HCT116 (cell line): Measurements from ENCODE around the gene ACVR1. TPM values are rescaled to one million over a fixed set of nuclear protein-coding genes. Genes with fewer than 3 reads are reported as not detected.

Experiments
- ATAC-seq: fragments of 200-7000 bp; cut with Tn5 transposase; 2 replicates; pipeline ENCODE4 v1.9.1; 2020; ENCODE audit warnings: mild to moderate bottlenecking, moderate library complexity
- BruUV-seq: library from RNA; stranded (reverse); fragments of 400-500 nt; replicated peaks from 2 replicates; lab custom pipeline; 2021; lab: Mats Ljungman, UMichigan
- CTCF ChIA-PET: fragments of 300-600 bp; sonication (Branson Sonifier 250); formaldehyde crosslinking; loops from one replicate; lab custom pipeline; 2021; ENCODE audit warnings: antibody characterized with exemption; lab: Charles Lee
- POLR2A ChIA-PET: fragments of 300-600, 350-600 bp; sonication (Branson Sonifier 250); formaldehyde crosslinking; loops from one replicate; lab custom pipeline; 2021; ENCODE audit warnings: antibody characterized with exemption; lab: Charles Lee
- RAD21 ChIA-PET, 2 experiments: fragments of 300-600 bp; sonication (Branson Sonifier 250); formaldehyde crosslinking; loops; one replicate each; lab custom pipeline; 2023; ENCODE audit warnings: low total read pairs in 2 of 2; ENCODE audit not compliant: uncharacterized antibody in 2 of 2, unreplicated experiment in 2 of 2, low non-redundant PET in 1 of 2; lab: Charles Lee
- DNase-seq: peaks from one replicate; pipeline ENCODE4 v3.0.0-alpha.2; 2010; ENCODE audit warnings: low read depth, low spot score
- H2AFZ ChIP-seq: fragments of 200-600 bp; shearing (Covaris generic), sonication (generic); 2 replicates; pipeline ENCODE4 v1.6.1; 2017; ENCODE audit warnings: low read depth, mixed run types, mixed read lengths, antibody characterized with exemption, low read length; ENCODE audit not compliant: poor library complexity, severe bottlenecking
- H3K27ac ChIP-seq: 2 replicates; pipeline ENCODE4 v1.5.1; 2012; ENCODE audit warnings: low read depth, low read length
- H3K27me3 ChIP-seq: fragments of 200-600 bp; sonication (generic); 2 replicates; pipeline ENCODE4 v1.6.1; 2016; ENCODE audit warnings: mixed run types, low read length, mixed read lengths; ENCODE audit not compliant: insufficient read depth
- H3K36me3 ChIP-seq, 2 experiments: fragments of 200-500 bp in 1 of 2; fragments of 200-600 bp in 1 of 2; sonication (Bioruptor generic) in 1 of 2; sonication (generic) in 1 of 2; 2 replicates each; pipeline versions ENCODE4 v1.5.1 to v1.6.1; 2014 to 2016; ENCODE audit warnings: low read length in 2 of 2, inconsistent platforms in 1 of 2, mixed read lengths in 1 of 2, mixed run types in 1 of 2; ENCODE audit not compliant: insufficient read depth in 2 of 2, control insufficient read depth in 1 of 2
- H3K4me1 ChIP-seq, 2 experiments: fragments of 200-600 bp in 1 of 2; sonication (generic) in 1 of 2; 2 replicates each; pipeline versions ENCODE4 v1.5.1 to v1.6.1; 2012 to 2017; ENCODE audit warnings: low read length in 2 of 2, inconsistent platforms in 1 of 2, mild to moderate bottlenecking in 1 of 2, mixed read lengths in 1 of 2, mixed run types in 1 of 2, moderate library complexity in 1 of 2; ENCODE audit not compliant: insufficient read depth in 2 of 2, control insufficient read depth in 1 of 2
- H3K4me2 ChIP-seq: fragments of 200-600 bp; sonication (generic); 2 replicates; pipeline ENCODE4 v1.6.1; 2017; ENCODE audit warnings: mixed run types, low read length, mixed read lengths
- H3K4me3 ChIP-seq, 2 experiments: fragments of 200-600 bp in 1 of 2; sonication (generic) in 1 of 2; replicated peaks in 1 of 2; 2 replicates each; pipeline ENCODE4 v1.5.1; 2011 to 2016; ENCODE audit warnings: low read length in 2 of 2, control low read depth in 1 of 2, low read depth in 1 of 2, mild to moderate bottlenecking in 1 of 2, mixed read lengths in 1 of 2, mixed run types in 1 of 2
- H3K79me2 ChIP-seq: fragments of 200-600 bp; sonication (generic); 2 replicates; pipeline ENCODE4 v1.6.1; 2017; ENCODE audit warnings: mild to moderate bottlenecking, mixed run types, low read length, moderate library complexity, mixed read lengths; ENCODE audit not compliant: insufficient read depth
- H3K9ac ChIP-seq: fragments of 200-600 bp; sonication (generic); 2 replicates; pipeline ENCODE4 v1.6.1; 2016; ENCODE audit warnings: low read length, mixed read lengths
- H3K9me2 ChIP-seq: fragments of 200-600 bp; sonication (generic), shearing (Covaris generic); 2 replicates; pipeline ENCODE4 v1.6.1; 2017; ENCODE audit warnings: mixed run types, mild to moderate bottlenecking, moderate library complexity; ENCODE audit not compliant: insufficient read depth
- H3K9me3 ChIP-seq, 2 experiments: fragments of 200-500 bp in 1 of 2; fragments of 200-600 bp in 1 of 2; sonication (Bioruptor generic) in 1 of 2; sonication (generic) in 1 of 2; 2 replicates each; pipeline ENCODE4 v1.6.1; 2014 to 2017; ENCODE audit warnings: low read length in 2 of 2, mixed read lengths in 2 of 2, inconsistent platforms in 1 of 2, low read depth in 1 of 2, mild to moderate bottlenecking in 1 of 2, mixed run types in 1 of 2, moderate library complexity in 1 of 2; ENCODE audit not compliant: control insufficient read depth in 1 of 2, insufficient read depth in 1 of 2
- H4K20me1 ChIP-seq: fragments of 200-600 bp; sonication (generic), shearing (Covaris generic); 2 replicates; pipeline ENCODE4 v1.6.1; 2017; ENCODE audit warnings: mixed run types, mild to moderate bottlenecking, moderate library complexity; ENCODE audit not compliant: insufficient read depth
- ATF3 ChIP-seq: IDR thresholded peaks from 2 replicates; pipeline ENCODE4 v1.6.1; 2012
- CBX3 ChIP-seq: IDR thresholded peaks from 2 replicates; pipeline ENCODE4 v1.6.1; 2012; ENCODE audit warnings: low read depth
- CEBPB ChIP-seq: IDR thresholded peaks from 2 replicates; pipeline ENCODE4 v1.6.1; 2012; ENCODE audit warnings: low read depth
- EGR1 ChIP-seq: IDR thresholded peaks from 2 replicates; pipeline ENCODE4 v1.6.1; 2012; ENCODE audit warnings: low read depth
- ELF1 ChIP-seq: IDR thresholded peaks from 2 replicates; pipeline ENCODE4 v1.6.1; 2012; ENCODE audit warnings: low read depth, borderline replicate concordance
- EZH2 ChIP-seq: fragments of 200-600 bp; sonication (generic); IDR thresholded peaks from 2 replicates; pipeline ENCODE4 v1.6.1; 2017; ENCODE audit warnings: antibody characterized with exemption, mixed run types
- EZH2phosphoT487 ChIP-seq: fragments of 200-600 bp; IDR thresholded peaks from 2 replicates; pipeline ENCODE4 v1.6.1; 2018; ENCODE audit warnings: antibody characterized with exemption, borderline replicate concordance
- FOSL1 ChIP-seq: IDR thresholded peaks from 2 replicates; pipeline ENCODE4 v1.6.1; 2012; ENCODE audit warnings: low read depth
- MAX ChIP-seq: IDR thresholded peaks from 2 replicates; pipeline ENCODE4 v1.6.1; 2012
- POLR2A ChIP-seq: IDR thresholded peaks from 2 replicates; pipeline ENCODE4 v1.7.0; 2011; ENCODE audit warnings: borderline replicate concordance; ENCODE audit not compliant: insufficient read depth, insufficient read length; ENCODE audit errors: extremely low read depth
- POLR2AphosphoS5 ChIP-seq: IDR thresholded peaks from 2 replicates; pipeline ENCODE4 v1.6.1; 2011; ENCODE audit warnings: mild to moderate bottlenecking, low read depth, low read length, moderate library complexity
- RAD21 ChIP-seq: IDR thresholded peaks from 2 replicates; pipeline ENCODE4 v1.6.1; 2012; ENCODE audit warnings: low read depth, mild to moderate bottlenecking
- SIN3A ChIP-seq: IDR thresholded peaks from 2 replicates; pipeline ENCODE4 v1.6.1; 2012; ENCODE audit warnings: low read depth
- SP1 ChIP-seq: IDR thresholded peaks from 2 replicates; pipeline ENCODE4 v1.6.1; 2012; ENCODE audit warnings: low read depth
- SRF ChIP-seq: IDR thresholded peaks from 2 replicates; pipeline ENCODE4 v1.6.1; 2012; ENCODE audit warnings: low read depth
- TCF7L2 ChIP-seq: IDR thresholded peaks from 2 replicates; pipeline ENCODE4 v1.7.0; 2011; ENCODE audit warnings: borderline replicate concordance, inconsistent platforms; ENCODE audit not compliant: insufficient read depth, insufficient read length; ENCODE audit errors: extremely low read depth
- ZBTB33 ChIP-seq: IDR thresholded peaks from 2 replicates; pipeline ENCODE4 v1.6.1; 2011; ENCODE audit warnings: mild to moderate bottlenecking, low read length, moderate library complexity; ENCODE audit not compliant: insufficient replicate concordance; ENCODE audit errors: extremely low read depth
- ZFX ChIP-seq: fragments of 450-650 bp; IDR thresholded peaks from 2 replicates; pipeline ENCODE4 v1.6.1; 2017
- ZNF274 ChIP-seq: fragments of 200-500 bp; sonication (Bioruptor generic); IDR thresholded peaks from 2 replicates; pipeline ENCODE4 v1.6.1; 2014; ENCODE audit warnings: mild to moderate bottlenecking, low read depth, low read length, inconsistent platforms
- intact Hi-C: fragments of 100-400 bp; cut with micrococcal nuclease; formaldehyde crosslinking; loops from 2 replicates; pipeline ENCODE4 v1.10.0; 2022
- total RNA-seq: library from RNA; stranded (reverse); gene quantifications from one replicate; pipeline ENCODE4 v1.2.1, GENCODE V29; 2021; ENCODE audit not compliant: unreplicated experiment
- TF ChIP-seq, protein P1 (sequence below), 3 experiments: fragments of 200-600 bp in 1 of 3; sonication (generic) in 1 of 3; IDR thresholded peaks in 2 of 3; conservative IDR thresholded peaks in 1 of 3; 2 replicates each; pipeline ENCODE4 v1.5.1; 2012 to 2017; ENCODE audit warnings: low read depth in 2 of 3, low read length in 2 of 3, antibody characterized with exemption in 1 of 3, borderline replicate concordance in 1 of 3, control low read depth in 1 of 3, mild to moderate bottlenecking in 1 of 3, mixed read lengths in 1 of 3, mixed run types in 1 of 3, moderate library complexity in 1 of 3; ENCODE audit not compliant: insufficient read depth in 1 of 3

ACVR1 gene
- total RNA-seq, 1 experiment from 2014 or later, result 16.9 TPM

DNA sequence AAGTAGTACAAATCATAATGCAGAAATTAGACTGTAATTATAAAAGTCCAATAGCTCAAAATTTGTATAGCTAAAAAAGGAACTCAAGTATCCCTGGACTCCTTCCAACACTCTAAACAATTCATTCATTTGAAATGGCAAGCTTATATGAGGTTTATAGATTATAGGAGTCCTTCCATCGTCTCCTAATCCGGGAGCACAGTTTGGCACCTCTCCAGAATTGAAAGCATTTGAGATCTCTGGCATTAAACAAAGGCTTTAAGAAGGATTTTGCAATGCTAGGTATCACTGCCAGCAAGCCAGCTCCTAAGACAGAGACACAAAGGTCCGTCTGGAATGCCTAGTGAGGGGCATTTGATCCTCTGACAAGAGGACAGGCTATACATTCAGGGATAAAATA lies 90.9 kb downstream of the ACVR1 start (continued):
- TF ChIP-seq POLR2A (no peak), EZH2 (no peak), MAX (no peak), FOSL1 (no peak), SP1 (no peak), EZH2phosphoT487 (no peak), CEBPB (no peak), SRF (no peak), TCF7L2 (no peak)
- TF ChIP-seq, protein P1, sequence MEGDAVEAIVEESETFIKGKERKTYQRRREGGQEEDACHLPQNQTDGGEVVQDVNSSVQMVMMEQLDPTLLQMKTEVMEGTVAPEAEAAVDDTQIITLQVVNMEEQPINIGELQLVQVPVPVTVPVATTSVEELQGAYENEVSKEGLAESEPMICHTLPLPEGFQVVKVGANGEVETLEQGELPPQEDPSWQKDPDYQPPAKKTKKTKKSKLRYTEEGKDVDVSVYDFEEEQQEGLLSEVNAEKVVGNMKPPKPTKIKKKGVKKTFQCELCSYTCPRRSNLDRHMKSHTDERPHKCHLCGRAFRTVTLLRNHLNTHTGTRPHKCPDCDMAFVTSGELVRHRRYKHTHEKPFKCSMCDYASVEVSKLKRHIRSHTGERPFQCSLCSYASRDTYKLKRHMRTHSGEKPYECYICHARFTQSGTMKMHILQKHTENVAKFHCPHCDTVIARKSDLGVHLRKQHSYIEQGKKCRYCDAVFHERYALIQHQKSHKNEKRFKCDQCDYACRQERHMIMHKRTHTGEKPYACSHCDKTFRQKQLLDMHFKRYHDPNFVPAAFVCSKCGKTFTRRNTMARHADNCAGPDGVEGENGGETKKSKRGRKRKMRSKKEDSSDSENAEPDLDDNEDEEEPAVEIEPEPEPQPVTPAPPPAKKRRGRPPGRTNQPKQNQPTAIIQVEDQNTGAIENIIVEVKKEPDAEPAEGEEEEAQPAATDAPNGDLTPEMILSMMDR (IDR thresholded peaks at IDR 0.05 in 2 of 3, conservative IDR thresholded peaks at IDR 0.05 in 1 of 3; ENCODE audit: borderline replicate concordance in 1 of 3, insufficient read depth in 1 of 3, low read depth in 2 of 3, low read length in 2 of 3), result no peak

DNA sequence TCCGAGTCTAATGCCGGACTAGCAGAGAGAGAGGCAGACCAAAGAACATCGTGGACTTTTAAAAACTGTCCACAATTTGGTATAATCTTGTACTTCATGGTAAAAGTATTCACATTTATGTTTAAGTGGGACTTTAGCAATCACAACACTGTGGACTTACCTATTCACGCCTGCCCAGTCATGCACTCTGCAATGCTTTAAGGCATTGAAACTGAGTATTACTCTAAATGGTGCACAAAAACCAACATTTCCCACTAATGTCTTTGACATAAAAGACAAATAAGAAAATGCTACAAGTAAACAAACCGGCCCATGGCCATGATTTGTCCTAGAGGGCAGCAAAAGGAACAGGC lies 91.3 kb downstream of the ACVR1 start:
- Histone ChIP-seq H3K4me2 (peak overlapping the region; percentile 39; the same call in 1 of the 2 replicates), H3K27ac (no peak overlapping the region), H3K9me3 (no peaks in the 10 kb centered on the region), H2AFZ (no peak overlapping the region), H3K27me3 (no peaks in the 10 kb centered on the region), H3K36me3 (no peaks in the 10 kb centered on the region), H3K4me3 (no peak overlapping the region), H3K79me2 (no peaks in the 10 kb centered on the region), H3K9ac (no peak overlapping the region), H3K4me1 (peaks cover 10 to 11% of the 10 kb centered on the region in 2 experiments), H4K20me1 (no peaks in the 10 kb centered on the region), H3K9me2 (no peaks in the 10 kb centered on the region)
- ATAC-seq, result no peak
- ChIA-PET CTCF (no interaction called here), POLR2A (no interaction called here), RAD21 (no interaction called here)
- no peak for DNase-seq
- intact Hi-C loops, result no loop called here
- no TSS peak for BruUV-seq
- TF ChIP-seq ZNF274, result no peak
- no peak for TF ChIP-seq SP1
- TF ChIP-seq ATF3, result no peak
- TF ChIP-seq ELF1, result no peak
- no peak for TF ChIP-seq CBX3
- no peak for TF ChIP-seq POLR2AphosphoS5
- no peak for TF ChIP-seq ZFX
- TF ChIP-seq EZH2phosphoT487, result no peak
- TF ChIP-seq POLR2A, result no peak
- TF ChIP-seq, protein P1 (IDR thresholded peaks at IDR 0.05 in 2 of 3, conservative IDR thresholded peaks at IDR 0.05 in 1 of 3; ENCODE audit: borderline replicate concordance in 1 of 3, insufficient read depth in 1 of 3, low read depth in 2 of 3, low read length in 2 of 3), result no peak
- no peak for TF ChIP-seq SIN3A
- TF ChIP-seq EGR1, result no peak
- no peak for TF ChIP-seq MAX
- no peak for TF ChIP-seq ZBTB33
- TF ChIP-seq RAD21, result no peak
